Anterior cingulate cortex (tissue), 58 donors: Measurements from ENCODE around the gene CEP192.
A peak's percentile ranks its signal among the peaks of the same experiment; 100 is the strongest.

Experiments used
- DNase-seq, 58 donors: peaks; one replicate each; lab custom pipeline; 2025; lab: John Stamatoyannopoulos, UW

CEP192 gene

DNA sequence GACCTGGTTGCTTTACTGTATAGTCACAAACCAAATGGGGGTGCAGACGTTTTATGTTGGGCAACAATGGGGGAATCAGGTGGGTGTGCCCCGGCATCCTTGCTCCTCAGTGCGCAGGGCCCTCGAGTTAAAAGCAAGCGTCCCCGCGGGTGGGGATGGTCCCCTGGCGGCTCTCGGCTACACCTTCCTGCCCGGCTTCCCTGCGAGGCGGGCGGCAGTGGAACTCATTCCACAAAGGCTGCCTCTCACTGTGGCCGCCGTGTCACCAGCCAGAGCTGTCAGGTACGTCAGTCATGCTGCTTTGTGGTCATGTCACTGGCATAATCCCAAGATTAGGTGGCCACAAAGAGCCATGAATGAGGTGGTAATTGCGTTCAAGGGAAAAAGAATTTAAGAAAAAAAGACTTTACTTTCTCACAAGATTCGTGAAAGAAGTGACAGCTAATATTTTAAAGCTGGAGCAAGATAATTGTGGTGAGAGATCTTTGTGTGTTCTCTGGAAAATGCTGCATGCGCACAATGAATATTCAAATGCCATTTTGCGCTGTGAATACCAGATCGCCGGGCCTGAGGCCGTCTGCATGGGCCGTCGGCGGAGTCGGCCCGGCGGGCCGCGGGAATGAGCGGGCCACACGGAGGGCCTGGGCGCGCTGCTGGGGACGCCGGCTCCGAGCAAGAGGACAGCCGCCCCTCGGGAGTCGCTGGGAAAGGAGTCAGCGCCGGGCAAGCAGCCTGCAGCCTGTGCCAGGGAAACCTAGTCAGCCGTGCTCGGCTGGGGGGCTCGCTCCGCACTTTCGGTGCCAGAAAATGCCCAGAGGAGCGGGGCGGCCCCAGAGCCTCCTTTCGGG, 145.1 kb downstream of the CEP192 start:
- peak in 7 of 58 donors; percentile 15 to 63 (median 41) for DNase-seq

DNA sequence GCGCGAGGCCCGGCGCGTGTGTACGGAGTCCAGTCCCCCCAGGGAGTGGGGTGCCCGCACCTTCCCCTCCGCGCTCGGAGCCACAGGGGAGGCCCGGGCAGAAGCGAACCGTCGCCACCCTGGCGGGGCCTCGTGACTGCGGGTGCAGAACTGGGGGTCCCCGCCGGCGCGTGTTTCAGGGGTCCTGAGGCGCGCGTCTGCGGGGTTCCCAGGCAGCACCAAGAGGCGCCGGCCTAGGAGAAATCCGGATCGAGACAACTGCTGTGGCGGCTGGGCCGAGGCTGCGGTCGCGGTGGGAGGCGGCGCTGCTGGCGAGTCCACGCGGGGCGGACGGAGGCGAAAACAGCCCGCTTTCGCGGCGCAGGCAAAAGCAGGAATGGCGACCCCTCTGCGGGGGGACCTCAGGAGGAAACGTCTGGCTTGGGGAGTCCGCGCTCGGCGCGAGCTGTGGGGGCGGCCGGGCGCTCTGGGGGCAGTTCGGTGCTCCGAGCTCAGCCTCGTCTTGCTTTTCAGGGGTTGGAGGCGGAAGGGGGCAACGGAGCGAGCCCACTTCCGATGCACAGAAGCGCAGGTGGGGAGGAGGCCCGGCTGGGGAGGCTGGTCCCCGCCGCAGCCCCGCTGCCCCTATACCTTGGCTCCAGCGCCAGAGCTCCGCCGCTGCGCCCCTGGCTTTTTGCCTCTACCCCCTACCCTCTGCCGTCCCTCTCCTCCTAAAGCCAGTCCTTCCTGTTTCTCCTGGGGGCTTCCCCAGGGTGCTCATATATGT, 145.9 kb downstream of the CEP192 start:
- DNase-seq: peak in 6 of 58 donors; percentile 19 to 57 (median 40)

DNA sequence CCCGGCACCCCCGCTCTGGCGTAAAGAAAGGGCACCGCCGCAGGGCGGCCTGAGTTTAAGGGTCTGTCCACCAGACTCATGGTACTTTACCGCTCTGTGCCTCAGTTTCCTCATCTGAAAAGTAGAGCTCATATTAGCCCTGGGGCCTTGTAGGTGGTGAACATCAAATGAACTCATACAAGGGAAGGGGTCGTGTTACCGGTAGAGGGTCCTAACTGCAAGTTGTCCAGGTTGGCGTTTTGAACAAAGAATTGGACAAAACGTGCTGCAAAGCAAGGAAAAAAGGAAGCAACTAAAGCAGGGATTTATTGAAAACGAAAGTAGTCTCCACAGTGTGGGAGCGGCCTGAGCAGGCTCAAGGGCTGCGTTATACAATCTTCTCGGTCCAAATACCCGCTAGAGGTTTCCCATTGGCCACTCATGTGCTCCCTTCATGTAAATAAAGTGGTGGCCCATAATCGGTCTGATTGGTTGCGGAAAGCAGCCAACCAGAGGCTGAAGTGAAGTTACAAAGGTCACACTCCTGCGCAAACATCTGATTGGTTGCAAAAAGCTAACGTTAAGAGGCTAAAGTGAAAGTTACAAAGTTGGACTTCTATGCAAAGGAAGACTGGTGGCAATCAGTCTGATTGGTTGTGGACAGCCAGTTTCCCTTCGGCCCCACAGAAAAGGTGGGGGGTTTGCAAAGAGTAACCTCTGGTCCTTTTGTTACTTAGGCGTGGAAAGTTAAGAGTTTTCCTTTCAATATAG, 146.7 kb downstream of the CEP192 start:
- DNase-seq: peak in 9 of 58 donors; percentile 18 to 61 (median 32)

- no peak for DNase-seq
Measured at GRCh38 chr18:13138420-13139139, 147.4 kb downstream of the CEP192 start.

- DNase-seq: no peak
Measured at GRCh38 chr18:13139885-13140450, 148.8 kb downstream of the CEP192 start.

DNA sequence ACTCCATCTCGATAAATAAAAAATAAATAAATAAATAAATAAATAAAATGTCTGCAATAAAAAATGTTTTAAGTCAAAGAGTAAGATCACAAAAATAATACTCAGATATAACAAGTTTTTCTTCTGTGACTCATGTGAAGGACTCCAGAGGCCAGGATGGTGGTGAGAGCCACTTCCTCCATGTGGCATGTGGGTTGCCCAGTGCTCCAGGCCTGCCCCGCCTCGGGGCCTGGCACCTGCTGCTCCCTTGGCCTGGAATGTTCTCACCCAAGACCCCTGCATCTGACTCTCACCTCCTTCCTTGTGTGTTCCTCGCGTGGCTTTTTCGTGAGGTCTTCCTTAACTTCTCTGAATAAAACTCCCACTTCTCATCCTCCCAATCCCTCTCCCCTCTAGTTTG, 150.0 kb downstream of the CEP192 start:
- DNase-seq: no peak

- no peak for DNase-seq
Measured at GRCh38 chr18:13145636-13146190, 154.6 kb downstream of the CEP192 start.

- no peak for DNase-seq
Measured at GRCh38 chr18:13147130-13147529, 156.0 kb downstream of the CEP192 start.

DNA sequence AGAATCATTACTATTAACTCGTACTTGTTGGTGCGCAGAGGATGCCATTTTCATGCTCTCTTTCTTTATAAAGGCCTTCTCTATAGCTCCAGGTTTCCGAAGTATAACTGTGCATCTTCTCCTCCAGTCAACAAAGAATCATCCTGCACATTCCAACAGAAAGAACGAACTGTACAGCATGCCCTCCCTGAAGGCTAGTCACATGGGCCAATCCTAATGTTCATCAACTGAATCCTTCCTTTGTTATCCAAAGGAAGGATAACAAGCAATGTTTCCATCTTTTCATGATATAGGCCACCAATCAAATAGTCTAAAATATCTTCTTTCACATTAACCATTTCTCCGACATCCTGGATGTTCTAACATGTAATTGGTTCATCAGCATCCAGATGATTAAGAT, 160.5 kb downstream of the CEP192 start:
- DNase-seq: no peak

- no peak for DNase-seq
Measured at GRCh38 chr18:13158428-13158827, 167.3 kb downstream of the CEP192 start.

GRCh38 chr18:13159579-13159978, 168.4 kb downstream of the CEP192 start:
- DNase-seq: peak in 2 of 58 donors; percentile 6 to 39

DNA sequence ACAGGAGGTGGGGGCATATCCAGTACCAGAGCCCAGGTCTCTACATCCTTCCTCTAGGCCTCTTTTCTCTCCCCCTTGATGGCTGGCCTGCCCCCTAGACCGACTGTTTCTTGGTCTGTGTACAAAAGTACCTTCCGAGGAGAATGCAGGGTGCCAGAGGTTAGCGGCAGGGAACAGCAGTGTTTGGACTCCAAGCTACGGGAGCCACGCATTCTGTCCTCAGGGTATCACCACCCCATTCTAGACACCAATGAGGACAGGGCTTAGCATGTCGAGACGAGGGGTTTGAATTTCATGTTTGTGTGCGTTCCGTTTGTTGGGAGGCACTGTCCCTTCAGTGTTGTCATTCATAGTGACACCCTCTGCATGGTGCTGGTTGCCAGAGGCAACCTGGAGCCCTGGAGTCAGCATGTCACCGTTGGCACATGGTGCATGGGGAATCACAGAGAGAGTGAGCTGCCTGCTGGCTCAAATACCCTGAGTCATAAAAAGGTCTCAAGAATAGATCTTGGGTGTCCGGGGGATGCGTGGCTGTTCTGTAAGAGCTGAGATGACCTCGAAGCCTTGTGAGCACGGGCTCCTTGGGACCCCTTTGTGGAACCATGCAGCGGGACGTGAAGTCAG, 170.2 kb downstream of the CEP192 start:
- DNase-seq: no peak

- DNase-seq: no peak
Measured at GRCh38 chr18:13163167-13163927, 172.2 kb downstream of the CEP192 start.

- DNase-seq: no peak
Measured at GRCh38 chr18:13164406-13164805, 173.2 kb downstream of the CEP192 start.

- no peak for DNase-seq
Measured at GRCh38 chr18:13165636-13166423, 174.7 kb downstream of the CEP192 start.

DNA sequence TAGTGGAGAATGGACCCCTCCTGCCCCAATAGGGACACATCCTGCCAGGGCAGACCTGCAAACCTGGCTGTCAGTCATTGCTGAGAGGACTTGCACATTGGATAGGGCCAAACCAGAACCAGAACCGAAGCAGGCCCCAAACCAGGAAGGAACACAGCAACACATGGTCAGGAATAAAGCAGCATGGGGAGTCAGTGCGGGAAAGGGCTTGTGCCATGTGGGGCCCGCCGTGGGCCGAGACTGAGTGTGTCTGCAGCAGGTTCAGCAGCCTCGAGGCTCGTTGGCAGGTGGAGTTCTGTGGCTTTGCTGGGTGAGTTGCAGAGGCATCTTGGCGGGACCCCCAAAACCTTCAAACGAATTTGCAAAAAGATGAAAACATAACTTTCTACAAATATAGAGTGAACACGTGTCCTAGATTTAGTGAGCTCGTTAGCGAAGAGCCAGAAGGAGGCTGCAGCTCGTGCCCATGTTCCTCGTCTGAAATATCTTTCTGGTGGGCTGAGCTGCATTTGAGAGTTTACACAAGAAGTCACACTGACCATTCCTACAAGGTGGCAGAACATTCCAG, 182.5 kb downstream of the CEP192 start:
- no peak for DNase-seq
